Gastrocnemius medialis (tissue), 4 donors: Measurements from ENCODE around the gene HTN3. TPM values are rescaled to one million over a fixed set of nuclear protein-coding genes. Genes with fewer than 3 reads are reported as not detected.
"Not testable (repeated sequence)": the region's sequence is repeated elsewhere in the genome, so short reads cannot be mapped to it uniquely, and the experiment has no call there.

Experiments used
- ATAC-seq, 2 donors: fragments of 150-250 bp; one replicate each; pipeline ENCODE4 v1.9.1; 2016
- DNase-seq, 2 donors: peaks; one replicate each; pipeline ENCODE4 v3.0.0-alpha.2; 2019
- H3K27ac ChIP-seq, 4 donors: fragments of 200-600 bp; sonication (generic); 1 replicate in 1 of 4; 2 replicates in 3 of 4; pipeline ENCODE4 v1.5.1; 2016 to 2018; ENCODE audit warnings: mild to moderate bottlenecking in 2 of 4, moderate library complexity in 1 of 4
- H3K27me3 ChIP-seq, 3 donors: fragments of 200-600 bp; sonication (generic) in 2 of 3; 1 replicate in 1 of 3; 2 replicates in 2 of 3; pipeline versions ENCODE4 v1.5.1 to v1.6.0; 2016 to 2019; ENCODE audit warnings: mild to moderate bottlenecking in 1 of 3, moderate library complexity in 1 of 3
- H3K36me3 ChIP-seq, 2 donors: fragments of 200-600 bp; sonication (generic) in 1 of 2; one replicate each; pipeline ENCODE4 v1.5.1; 2017 to 2018
- H3K4me1 ChIP-seq, 2 donors: fragments of 200-600 bp; sonication (generic) in 1 of 2; one replicate each; pipeline ENCODE4 v1.5.1; 2016 to 2017; ENCODE audit warnings: mild to moderate bottlenecking in 2 of 2
- H3K4me3 ChIP-seq, 4 donors: fragments of 200-600 bp; sonication (generic) in 3 of 4; 1 replicate in 1 of 4; 2 replicates in 3 of 4; pipeline ENCODE4 v1.5.1; 2016 to 2019; ENCODE audit warnings: mild to moderate bottlenecking in 2 of 4
- H3K9me3 ChIP-seq, 3 donors: fragments of 200-600 bp; sonication (generic) in 2 of 3; 1 replicate in 1 of 3; 2 replicates in 2 of 3; pipeline ENCODE4 v1.5.1; 2016 to 2019
- POLR2A ChIP-seq, 2 donors: fragments of 450-650 bp; IDR thresholded peaks; one replicate each; pipeline ENCODE4 v1.6.1; 2017; ENCODE audit warnings: antibody characterized with exemption in 2 of 2, mild to moderate bottlenecking in 2 of 2, moderate library complexity in 2 of 2
- in situ Hi-C, 4 donors: fragments of 200-750 bp; cut with MboI; loops; one replicate each; pipeline versions ENCODE4 v1.15.0 to v1.8.0; 2017; ENCODE audit warnings: low sequenced_read_pairs in 4 of 4
- intact Hi-C: fragments of 100-400 bp; cut with DNase I; formaldehyde crosslinking; loops from one replicate; pipeline ENCODE4 v1.15.1; 2023; ENCODE audit warnings: low total_unique reads
- total RNA-seq, 4 donors: library from RNA; depleted of rRNA; stranded (reverse); fragments of >200 nt; gene quantifications; one replicate each; pipeline versions ENCODE4 v1.1.0 to v1.2.3, GENCODE V29; 2016
- TF ChIP-seq, protein P1 (sequence below), 5 experiments: fragments of 450-650 bp in 3 of 5; fragments of 200-600 bp in 2 of 5; sonication (generic) in 2 of 5; IDR thresholded peaks in 4 of 5; conservative IDR thresholded peaks in 1 of 5; 1 replicate in 4 of 5; 2 replicates in 1 of 5; pipeline ENCODE4 v1.5.1; 2016 to 2019; ENCODE audit warnings: antibody characterized with exemption in 5 of 5, mild to moderate bottlenecking in 3 of 5, moderate library complexity in 3 of 5

Gene HTN3
- not detected for total RNA-seq

DNA sequence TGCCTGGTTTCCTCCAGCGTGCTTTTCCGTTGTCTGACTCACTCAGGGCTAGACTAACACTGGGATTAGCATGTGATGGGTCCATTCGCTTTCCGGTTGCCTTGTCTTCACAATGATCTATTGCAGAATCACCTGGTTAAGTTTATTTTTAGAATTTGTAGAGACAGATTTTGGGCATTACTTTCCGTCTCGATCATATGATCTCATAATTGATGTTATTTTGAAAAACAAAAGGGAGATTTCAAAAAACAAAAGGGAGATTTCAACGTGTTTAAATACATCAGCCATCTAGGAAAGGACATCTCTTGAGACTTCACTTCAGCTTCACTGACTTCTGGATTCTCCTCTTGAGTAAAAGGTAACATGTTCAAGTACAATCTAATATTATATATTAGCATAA, at the start of gene HTN3:
Gene HTN3 (plus strand): TSS at position 301 of the 400 bp plus-strand sequence. CDS start 2,282 bp downstream, outside the sequence.
- ATAC-seq, H3K27ac ChIP-seq, DNase-seq, H3K4me3 ChIP-seq, in situ Hi-C loops, H3K36me3 ChIP-seq, intact Hi-C loops, H3K9me3 ChIP-seq, H3K4me1 ChIP-seq, H3K27me3 ChIP-seq: not testable (repeated sequence)

DNA sequence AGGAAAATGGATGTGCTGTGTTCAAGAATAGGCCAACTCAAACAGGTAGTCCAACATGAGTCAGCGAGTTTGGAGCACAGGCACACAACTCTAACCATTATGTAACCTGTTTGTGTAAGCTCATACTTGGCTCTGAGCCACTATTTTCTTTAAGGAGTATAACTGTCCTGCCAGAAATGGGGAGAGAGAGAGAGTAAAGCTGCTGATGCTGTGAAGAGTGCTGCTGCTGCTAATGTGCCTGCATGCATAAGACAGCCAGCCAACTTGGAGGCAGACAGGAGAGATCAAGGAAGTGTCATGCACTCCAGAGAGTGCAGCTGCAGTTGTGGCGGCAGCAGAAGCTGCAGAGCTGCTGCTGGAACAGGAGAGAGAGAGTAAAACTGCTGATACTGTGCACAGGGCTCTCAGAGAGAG, 44.2 kb upstream of the HTN3 start:
- Histone ChIP-seq H3K4me3 (no peak overlapping the region), H3K9me3 (no peaks in the 10 kb centered on the region), H3K27me3 (no peaks in the 10 kb centered on the region), H3K36me3 (no peaks in the 10 kb centered on the region), H3K27ac (no peak overlapping the region), H3K4me1 (no peaks in the 10 kb centered on the region)
- ATAC-seq: no peak
- DNase-seq: no peak
- TF ChIP-seq, protein P1, sequence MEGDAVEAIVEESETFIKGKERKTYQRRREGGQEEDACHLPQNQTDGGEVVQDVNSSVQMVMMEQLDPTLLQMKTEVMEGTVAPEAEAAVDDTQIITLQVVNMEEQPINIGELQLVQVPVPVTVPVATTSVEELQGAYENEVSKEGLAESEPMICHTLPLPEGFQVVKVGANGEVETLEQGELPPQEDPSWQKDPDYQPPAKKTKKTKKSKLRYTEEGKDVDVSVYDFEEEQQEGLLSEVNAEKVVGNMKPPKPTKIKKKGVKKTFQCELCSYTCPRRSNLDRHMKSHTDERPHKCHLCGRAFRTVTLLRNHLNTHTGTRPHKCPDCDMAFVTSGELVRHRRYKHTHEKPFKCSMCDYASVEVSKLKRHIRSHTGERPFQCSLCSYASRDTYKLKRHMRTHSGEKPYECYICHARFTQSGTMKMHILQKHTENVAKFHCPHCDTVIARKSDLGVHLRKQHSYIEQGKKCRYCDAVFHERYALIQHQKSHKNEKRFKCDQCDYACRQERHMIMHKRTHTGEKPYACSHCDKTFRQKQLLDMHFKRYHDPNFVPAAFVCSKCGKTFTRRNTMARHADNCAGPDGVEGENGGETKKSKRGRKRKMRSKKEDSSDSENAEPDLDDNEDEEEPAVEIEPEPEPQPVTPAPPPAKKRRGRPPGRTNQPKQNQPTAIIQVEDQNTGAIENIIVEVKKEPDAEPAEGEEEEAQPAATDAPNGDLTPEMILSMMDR (IDR thresholded peaks at IDR 0.05 in 4 of 5, conservative IDR thresholded peaks at IDR 0.05 in 1 of 5): no peak
- no peak for TF ChIP-seq POLR2A (IDR thresholded peaks at IDR 0.05)
- intact Hi-C loops (no loop called here), in situ Hi-C loops (no loop called here)

DNA sequence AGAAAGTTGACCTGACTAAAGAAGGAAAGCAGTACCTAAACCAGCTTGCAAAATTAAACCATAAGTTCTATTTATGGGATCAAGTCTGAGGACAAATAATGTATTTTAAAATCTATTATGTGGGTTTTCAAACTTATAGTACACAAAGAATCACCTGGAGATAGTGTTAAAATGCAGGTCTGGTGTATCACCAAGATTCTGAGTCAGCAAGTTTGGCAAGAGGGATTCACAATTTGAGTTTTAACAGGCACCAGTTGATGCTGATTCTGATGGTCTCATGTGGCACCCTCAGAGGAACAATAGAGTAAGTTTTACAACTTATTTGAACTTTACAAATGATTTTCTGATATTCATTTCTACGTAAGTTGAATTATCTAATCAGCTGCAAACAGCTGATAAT, 41.6 kb upstream of the HTN3 start:
- Histone ChIP-seq H3K27me3 (no peaks in the 10 kb centered on the region), H3K4me1 (no peaks in the 10 kb centered on the region), H3K4me3 (no peak overlapping the region), H3K36me3 (no peaks in the 10 kb centered on the region), H3K9me3 (no peaks in the 10 kb centered on the region), H3K27ac (no peak overlapping the region)
- in situ Hi-C loops: no loop called here
- no peak for DNase-seq
- intact Hi-C loops: no loop called here
- no peak for ATAC-seq
- TF ChIP-seq POLR2A (IDR thresholded peaks at IDR 0.05): no peak
- TF ChIP-seq, protein P1 (IDR thresholded peaks at IDR 0.05 in 4 of 5, conservative IDR thresholded peaks at IDR 0.05 in 1 of 5): no peak

DNA sequence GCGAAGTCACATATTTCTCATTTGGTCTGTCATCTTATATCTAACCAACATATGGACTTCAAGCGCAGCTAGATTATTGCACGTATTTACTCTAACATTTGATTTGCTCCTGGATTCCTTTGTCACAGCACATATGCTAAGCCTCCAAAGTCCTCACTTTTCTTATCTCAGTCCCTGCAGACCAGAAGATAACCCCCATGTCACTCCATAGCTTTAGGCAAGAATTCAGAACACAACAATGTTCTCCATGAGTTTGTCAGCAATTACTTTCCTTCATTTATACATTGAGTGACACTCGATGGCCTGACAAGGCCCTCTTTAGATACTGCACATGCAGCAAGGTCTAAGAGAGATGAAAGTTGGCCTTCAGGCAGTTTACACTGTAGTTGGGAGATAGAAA, 37.2 kb upstream of the HTN3 start:
- Histone ChIP-seq H3K9me3 (no peaks in the 10 kb centered on the region), H3K27me3 (no peaks in the 10 kb centered on the region), H3K4me1 (no peaks in the 10 kb centered on the region), H3K27ac (no peak overlapping the region), H3K4me3 (no peak overlapping the region), H3K36me3 (no peaks in the 10 kb centered on the region)
- intact Hi-C loops: no loop called here
- ATAC-seq: no peak
- no peak for TF ChIP-seq POLR2A (IDR thresholded peaks at IDR 0.05)
- TF ChIP-seq, protein P1 (IDR thresholded peaks at IDR 0.05 in 4 of 5, conservative IDR thresholded peaks at IDR 0.05 in 1 of 5): no peak
- DNase-seq: no peak
- in situ Hi-C loops: no loop called here

DNA sequence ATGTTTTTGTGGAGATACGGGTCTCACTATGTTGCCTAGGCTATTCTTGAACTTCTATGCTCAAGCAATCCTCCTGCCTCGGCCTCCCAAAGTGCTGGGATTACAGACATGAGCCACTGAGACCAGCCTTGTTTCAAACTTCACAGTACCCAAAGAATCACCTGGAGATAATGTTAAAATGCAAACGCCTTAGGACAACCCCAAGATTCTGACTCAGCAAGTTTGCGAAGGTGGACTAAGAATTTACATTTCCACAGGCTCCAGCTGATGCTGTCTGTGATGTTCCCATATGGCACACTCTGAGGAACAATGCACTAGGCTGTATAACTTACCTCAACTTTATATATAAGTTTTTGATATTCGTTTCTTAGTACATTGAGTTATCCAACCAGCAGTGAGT, 33.5 kb upstream of the HTN3 start:
- in situ Hi-C loops (no loop called here), intact Hi-C loops (no loop called here)
- no peak overlapping the region for H3K4me3 ChIP-seq
- TF ChIP-seq POLR2A (IDR thresholded peaks at IDR 0.05): no peak
- TF ChIP-seq, protein P1 (IDR thresholded peaks at IDR 0.05 in 4 of 5, conservative IDR thresholded peaks at IDR 0.05 in 1 of 5): no peak
- H3K27me3 ChIP-seq: no peaks in the 10 kb centered on the region
- ATAC-seq (no peak), DNase-seq (no peak)
- H3K27ac ChIP-seq: no peak overlapping the region
- no peaks in the 10 kb centered on the region for H3K36me3 ChIP-seq
- no peaks in the 10 kb centered on the region for H3K4me1 ChIP-seq
- no peaks in the 10 kb centered on the region for H3K9me3 ChIP-seq
